Kidney tubule cell (primary cell): ENCODE measurements around the gene KCNJ3.
A peak's percentile ranks its signal among the peaks of the same experiment; 100 is the strongest.

Source experiments
- DNase-seq: peaks from one replicate; pipeline ENCODE4 v3.0.0-alpha.2; 2018; ENCODE audit warnings: low spot score

KCNJ3 gene, protein sequence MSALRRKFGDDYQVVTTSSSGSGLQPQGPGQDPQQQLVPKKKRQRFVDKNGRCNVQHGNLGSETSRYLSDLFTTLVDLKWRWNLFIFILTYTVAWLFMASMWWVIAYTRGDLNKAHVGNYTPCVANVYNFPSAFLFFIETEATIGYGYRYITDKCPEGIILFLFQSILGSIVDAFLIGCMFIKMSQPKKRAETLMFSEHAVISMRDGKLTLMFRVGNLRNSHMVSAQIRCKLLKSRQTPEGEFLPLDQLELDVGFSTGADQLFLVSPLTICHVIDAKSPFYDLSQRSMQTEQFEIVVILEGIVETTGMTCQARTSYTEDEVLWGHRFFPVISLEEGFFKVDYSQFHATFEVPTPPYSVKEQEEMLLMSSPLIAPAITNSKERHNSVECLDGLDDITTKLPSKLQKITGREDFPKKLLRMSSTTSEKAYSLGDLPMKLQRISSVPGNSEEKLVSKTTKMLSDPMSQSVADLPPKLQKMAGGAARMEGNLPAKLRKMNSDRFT

GRCh38 chr2:154698296-154698720, at the start of gene KCNJ3:
KCNJ3 (plus strand) TSS chr2:154698695; CDS start chr2:154698776, 81 bp downstream.
- DNase-seq = no peak

DNA sequence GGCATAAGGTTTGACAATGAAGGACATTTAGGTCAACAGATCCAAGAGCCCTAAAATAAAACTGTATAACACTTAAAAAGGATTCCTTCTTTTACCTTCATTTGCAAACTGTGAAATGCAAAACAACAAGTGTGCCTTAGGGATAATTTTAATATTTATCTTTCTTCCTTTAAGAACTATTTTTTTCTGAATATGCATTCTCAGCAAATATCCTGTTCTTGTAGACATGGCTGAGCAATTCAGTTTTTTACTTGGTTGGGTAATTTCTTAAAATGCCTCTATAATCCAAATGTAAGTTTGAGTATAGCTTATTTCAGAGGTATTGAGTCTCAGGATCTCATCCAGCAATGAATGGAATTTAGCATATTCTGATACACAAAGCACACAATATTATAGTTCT, 43.0 kb upstream of the KCNJ3 start:
- no peak for DNase-seq

DNA sequence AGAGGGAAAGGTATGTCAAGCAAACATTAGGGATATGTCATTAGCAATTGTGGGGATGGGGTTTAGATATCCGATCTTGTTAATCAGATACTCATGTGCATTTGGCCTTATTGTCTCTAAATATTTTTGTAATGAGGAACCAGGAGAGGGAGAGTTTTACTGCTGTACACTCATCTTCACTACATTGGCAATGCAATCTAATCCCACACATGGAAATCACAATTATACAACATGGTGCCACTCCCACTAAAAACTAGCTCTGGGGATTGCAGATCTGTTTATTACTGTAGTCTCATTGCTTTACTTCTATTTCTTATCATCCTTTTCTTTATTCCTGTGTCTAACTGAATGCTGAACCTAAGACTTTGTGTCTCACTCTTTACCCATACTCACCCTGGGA, 39.6 kb upstream of the KCNJ3 start:
- no peak for DNase-seq

- DNase-seq = no peak
Observed at GRCh38 chr2:154664248-154664647, 34.2 kb upstream of the KCNJ3 start.

DNA sequence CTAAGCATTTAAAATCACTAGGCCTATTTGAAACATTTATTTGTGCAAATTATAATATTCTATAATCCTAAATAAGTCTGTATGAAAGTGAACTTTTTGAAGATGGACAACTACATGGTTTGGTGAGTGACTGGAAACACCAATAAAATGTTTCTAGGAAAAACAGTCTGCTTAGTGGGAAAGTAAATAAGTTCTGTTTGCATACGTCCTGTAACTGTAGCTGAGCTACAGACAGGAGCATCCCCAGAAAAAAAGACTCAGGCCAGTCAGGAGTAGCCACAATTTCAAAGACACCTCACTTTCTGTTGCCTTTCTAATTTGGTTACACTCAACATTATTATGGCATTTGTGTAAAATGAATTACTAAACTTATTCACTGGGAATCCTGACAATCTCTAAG, 28.4 kb upstream of the KCNJ3 start:
- no peak for DNase-seq

DNA sequence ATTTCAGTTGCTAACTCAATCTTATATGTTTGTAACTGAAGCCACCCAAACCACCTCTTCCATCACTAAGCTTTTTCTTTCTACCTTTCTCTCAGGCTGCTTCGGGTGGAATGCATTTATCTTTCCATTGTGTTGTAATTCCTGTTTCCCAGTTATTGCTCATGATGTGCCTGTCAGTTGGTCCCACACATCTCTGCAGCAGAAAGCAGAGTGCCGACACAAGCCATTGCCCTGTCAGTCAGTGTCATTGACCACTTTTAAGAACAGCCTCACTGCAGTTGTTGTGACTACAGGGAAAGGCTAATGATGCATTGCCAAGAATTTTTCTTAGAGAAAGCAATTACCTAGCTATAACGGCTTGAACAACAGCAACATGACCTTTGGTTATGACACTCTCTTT, 24.8 kb upstream of the KCNJ3 start:
- DNase-seq = no peak

DNA sequence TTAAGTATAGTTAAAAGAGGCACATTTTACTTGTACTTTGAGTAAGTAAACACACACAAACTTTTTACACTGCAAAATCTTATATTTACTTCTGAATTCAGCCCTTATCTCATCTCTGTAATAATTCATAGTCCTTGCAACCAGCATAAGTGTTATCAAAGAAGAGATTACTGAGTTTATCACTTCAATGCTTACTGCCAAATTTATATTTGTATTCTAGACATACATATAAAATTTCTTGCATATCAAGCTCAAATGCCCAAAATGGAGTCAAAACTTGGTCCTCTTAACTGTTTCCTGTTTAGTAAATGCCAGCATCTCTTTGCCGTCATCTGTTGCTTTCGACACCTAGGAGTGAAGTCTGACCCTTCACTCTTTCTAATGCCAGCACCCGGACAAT, 21.1 kb upstream of the KCNJ3 start:
- no peak for DNase-seq

- no peak for DNase-seq
Observed at GRCh38 chr2:154681741-154682140, 16.8 kb upstream of the KCNJ3 start.

DNA sequence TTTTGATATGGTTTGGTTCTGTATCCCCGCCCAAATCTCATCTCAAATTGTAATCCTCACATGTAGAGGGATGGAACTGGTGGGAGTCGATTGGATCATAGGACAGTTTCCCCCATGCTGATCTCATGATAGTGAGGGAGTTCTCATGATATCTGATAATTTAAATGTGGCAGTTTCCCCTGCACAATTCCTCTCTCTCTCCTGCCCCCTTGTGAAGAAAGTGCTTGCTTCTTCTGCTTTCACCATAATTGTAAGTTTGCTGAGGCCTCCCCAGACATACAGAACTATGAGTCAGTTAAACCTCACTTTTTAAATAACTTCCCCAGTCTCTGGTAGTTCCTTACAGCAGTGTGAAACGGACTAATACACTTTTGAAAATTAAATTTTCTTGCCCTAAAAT, 12.3 kb upstream of the KCNJ3 start:
- DNase-seq = peak; percentile 14

DNA sequence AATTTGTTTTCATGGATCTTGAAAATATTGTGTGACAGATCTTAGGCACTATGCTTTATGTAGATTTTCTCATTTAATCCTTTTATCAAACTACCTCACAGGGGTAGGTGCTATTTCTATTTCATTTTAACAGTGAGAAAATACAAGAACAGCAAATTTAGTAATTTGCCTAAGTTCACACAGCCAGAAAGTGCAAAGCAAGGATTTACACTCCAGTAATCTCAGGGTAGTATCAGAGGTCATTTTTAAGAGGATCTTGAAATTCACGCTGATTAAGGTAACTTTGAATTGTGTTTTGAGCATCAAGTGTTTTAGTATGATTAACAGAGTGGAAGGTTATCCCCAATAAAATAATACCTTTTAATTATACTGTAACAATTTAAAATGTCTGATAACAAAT, 10.1 kb upstream of the KCNJ3 start:
- no peak for DNase-seq

GRCh38 chr2:154689158-154689557, 9.3 kb upstream of the KCNJ3 start:
- no peak for DNase-seq

- DNase-seq = no peak
Observed at GRCh38 chr2:154692927-154693326, 5.6 kb upstream of the KCNJ3 start.

DNA sequence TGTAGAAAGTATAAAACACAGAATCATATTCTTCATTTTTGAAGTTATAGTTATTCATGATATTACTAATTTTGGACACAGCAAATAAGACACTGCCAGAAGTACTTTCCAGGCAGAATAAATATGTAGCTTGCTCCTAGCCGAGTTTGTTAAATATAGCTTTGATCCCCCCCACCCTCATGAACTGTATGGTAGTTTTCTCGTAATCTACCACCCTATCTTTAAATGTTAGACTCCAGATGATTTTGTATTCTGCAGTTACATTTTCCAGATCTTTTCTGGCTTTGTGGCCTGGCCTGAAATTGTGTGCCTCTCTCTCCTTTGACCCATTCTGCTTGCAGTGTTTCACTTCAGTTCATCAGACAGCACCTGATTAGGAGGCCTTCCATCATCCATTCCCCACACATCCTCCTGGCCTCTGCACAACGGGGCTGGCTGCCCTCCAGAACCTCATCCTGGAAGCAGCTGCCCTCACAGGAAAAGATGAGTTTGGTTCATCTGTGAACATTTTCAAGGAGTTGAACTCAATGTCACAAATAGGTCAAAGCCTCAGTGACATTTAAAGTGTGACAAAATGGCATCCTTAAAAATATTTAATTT, 4.7 kb upstream of the KCNJ3 start:
- DNase-seq = no peak

DNA sequence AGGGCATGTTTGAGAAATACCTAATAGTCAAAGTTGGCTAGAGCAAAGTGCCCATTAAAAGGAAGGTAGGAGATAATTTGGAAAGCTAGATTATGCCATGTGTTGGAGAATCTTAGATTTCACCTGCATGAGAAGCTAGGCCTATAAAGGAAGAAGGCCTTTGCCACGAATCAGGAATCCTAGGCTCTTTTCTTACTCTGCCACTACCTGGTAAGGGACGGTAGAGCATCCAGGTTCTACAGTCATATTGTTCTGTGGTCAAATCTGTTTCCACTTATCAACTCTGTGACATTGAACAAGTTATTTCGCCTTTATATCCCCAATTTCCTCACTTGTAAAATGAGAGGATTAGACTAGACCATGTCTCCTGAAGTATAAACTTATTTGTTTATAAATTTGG, 3.6 kb upstream of the KCNJ3 start:
- no peak for DNase-seq

GRCh38 chr2:154696369-154696768, 2.1 kb upstream of the KCNJ3 start:
- DNase-seq = no peak

DNA sequence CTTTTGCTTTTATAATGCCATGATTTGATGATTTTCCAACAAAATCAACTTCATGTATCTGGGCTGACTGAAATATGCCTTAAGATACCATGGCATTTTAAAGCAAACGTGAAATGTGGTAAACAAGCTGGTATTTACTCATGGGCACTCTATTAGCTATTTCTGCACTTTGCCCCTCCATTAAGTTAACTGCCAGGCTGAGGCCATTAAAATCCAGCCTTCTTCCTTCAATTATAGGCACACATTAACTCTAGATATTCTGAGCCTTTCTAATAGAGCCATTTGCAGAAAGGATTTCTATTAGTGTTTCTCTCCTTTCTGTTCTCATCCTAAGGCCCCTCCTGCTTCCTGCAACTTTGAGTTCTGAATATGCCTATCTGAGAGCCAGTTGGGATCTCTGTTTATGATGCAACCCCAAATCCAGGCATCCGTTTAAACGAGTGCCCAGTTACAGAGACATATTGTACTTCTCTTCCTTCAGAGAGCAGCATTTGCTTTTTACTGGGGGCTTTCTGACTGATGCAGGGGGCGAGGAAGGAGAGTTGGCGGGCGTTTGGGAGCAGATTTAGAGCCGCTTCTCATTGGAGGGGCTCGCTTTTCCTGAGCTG, 1.6 kb upstream of the KCNJ3 start:
- no peak for DNase-seq

DNA sequence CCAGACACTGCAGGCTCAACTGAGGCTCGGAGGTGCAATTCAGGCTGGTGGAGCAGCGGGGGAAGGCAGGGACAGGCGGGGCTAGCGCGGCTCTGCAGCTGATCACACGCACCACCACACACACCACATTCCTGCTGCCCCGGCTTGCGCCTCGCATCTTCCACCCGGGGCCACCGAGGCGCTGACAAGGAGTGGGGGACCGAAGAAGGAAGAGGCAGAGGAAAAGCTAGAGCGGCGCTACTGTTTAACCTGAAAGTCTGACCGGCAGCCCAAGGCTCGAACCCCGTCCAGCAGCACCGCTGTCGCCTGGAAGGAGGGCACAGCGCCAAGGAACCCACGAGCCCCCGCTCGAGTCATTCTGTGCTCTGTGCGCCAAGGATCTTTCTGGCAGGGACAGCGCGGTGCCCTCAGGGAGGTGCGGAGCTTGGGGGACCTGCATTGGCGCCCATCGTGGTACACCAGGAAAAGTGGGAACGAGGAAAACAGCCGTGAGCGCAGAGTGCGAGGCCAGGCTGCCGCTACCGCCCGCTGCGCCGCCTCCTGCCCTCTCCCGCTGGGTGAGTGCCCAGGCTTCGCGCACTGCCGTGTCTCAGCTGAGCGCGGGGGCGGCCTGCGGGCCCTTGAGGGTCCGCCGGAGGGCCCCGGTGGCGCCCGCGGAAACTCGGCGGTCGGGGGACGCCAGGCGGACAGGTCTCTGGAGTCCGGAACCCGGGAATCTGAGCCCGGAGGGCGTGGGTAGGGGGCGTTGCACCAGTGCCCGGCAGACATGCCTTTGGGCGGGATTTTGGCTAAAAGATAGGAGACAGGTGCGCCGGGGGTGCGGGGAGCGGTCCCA, 860 bp upstream of the KCNJ3 start:
- DNase-seq = peak; percentile 40

- DNase-seq = peak; percentile 9
Observed at GRCh38 chr2:154698721-154699574, 453 bp downstream of the KCNJ3 start.

- DNase-seq = no peak
Observed at GRCh38 chr2:154699575-154699930, 1.1 kb downstream of the KCNJ3 start.

- no peak for DNase-seq
Observed at GRCh38 chr2:154700136-154700535, 1.6 kb downstream of the KCNJ3 start.

- no peak for DNase-seq
Observed at GRCh38 chr2:154704991-154705390, 6.5 kb downstream of the KCNJ3 start.
